Liver (tissue), 9 donors: Measurements from ENCODE around the gene INSM1. TPM values are rescaled to one million over a fixed set of nuclear protein-coding genes. Genes with fewer than 3 reads are reported as not detected.

ENCODE experiments used
- DNase-seq: peaks from one replicate; pipeline ENCODE4 v3.0.0-alpha.2; 2017; ENCODE audit warnings: low spot score
- H3K27ac ChIP-seq, 2 donors: one replicate each; pipeline ENCODE4 v1.7.0; 2013; ENCODE audit warnings: inconsistent platforms in 2 of 2, low read length in 2 of 2, control low read depth in 1 of 2, low read depth in 1 of 2, mild to moderate bottlenecking in 1 of 2
- H3K27me3 ChIP-seq, 4 donors: one replicate each; pipeline versions ENCODE4 v1.6.1 to v1.7.0; 2013; ENCODE audit warnings: low read length in 3 of 4, inconsistent platforms in 1 of 4, mild to moderate bottlenecking in 1 of 4, moderate library complexity in 1 of 4; ENCODE audit not compliant: control insufficient read depth in 4 of 4, insufficient read depth in 4 of 4
- H3K36me3 ChIP-seq, 4 donors: one replicate each; pipeline versions ENCODE4 v1.6.1 to v1.7.0; 2013; ENCODE audit warnings: low read length in 3 of 4, mild to moderate bottlenecking in 3 of 4, low read depth in 1 of 4, moderate library complexity in 1 of 4; ENCODE audit not compliant: control insufficient read depth in 4 of 4, insufficient read depth in 3 of 4
- H3K4me1 ChIP-seq, 4 donors: one replicate each; pipeline versions ENCODE4 v1.6.1 to v1.7.0; 2013; ENCODE audit warnings: low read length in 3 of 4, mild to moderate bottlenecking in 3 of 4, moderate library complexity in 1 of 4; ENCODE audit not compliant: control insufficient read depth in 4 of 4, insufficient read depth in 4 of 4
- H3K4me3 ChIP-seq, 3 donors: one replicate each; pipeline versions ENCODE4 v1.6.1 to v1.7.0; 2013; ENCODE audit warnings: low read length in 3 of 3, control low read depth in 1 of 3, low read depth in 1 of 3, mild to moderate bottlenecking in 1 of 3
- H3K9ac ChIP-seq, 2 donors: one replicate each; pipeline ENCODE4 v1.7.0; 2013; ENCODE audit warnings: low read length in 2 of 2, mild to moderate bottlenecking in 2 of 2, moderate library complexity in 2 of 2, control low read depth in 1 of 2, low read depth in 1 of 2
- H3K9me3 ChIP-seq, 4 donors: one replicate each; pipeline versions ENCODE4 v1.6.1 to v1.7.0; 2013; ENCODE audit warnings: low read length in 3 of 4; ENCODE audit not compliant: control insufficient read depth in 4 of 4
- EGR1 ChIP-seq, 2 donors: IDR thresholded peaks; 2 replicates each; pipeline ENCODE4 v1.6.1; 2016 to 2018; ENCODE audit warnings: antibody characterized with exemption in 2 of 2, low read depth in 2 of 2
- FOXA1 ChIP-seq: IDR thresholded peaks from 2 replicates; pipeline ENCODE4 v1.6.1; 2016; ENCODE audit warnings: antibody characterized with exemption
- GABPA ChIP-seq, 2 donors: IDR thresholded peaks in 1 of 2; conservative IDR thresholded peaks in 1 of 2; 2 replicates each; pipeline ENCODE4 v1.6.1; 2016; ENCODE audit warnings: antibody characterized with exemption in 2 of 2, mild to moderate bottlenecking in 1 of 2, moderate library complexity in 1 of 2
- HNF4A ChIP-seq, 2 donors: conservative IDR thresholded peaks; 2 replicates each; pipeline ENCODE4 v1.6.1; 2016; ENCODE audit warnings: antibody characterized with exemption in 2 of 2, mild to moderate bottlenecking in 2 of 2
- HNF4G ChIP-seq: IDR thresholded peaks from 2 replicates; pipeline ENCODE4 v1.6.1; 2016; ENCODE audit warnings: antibody characterized with exemption
- JUND ChIP-seq, 2 donors: IDR thresholded peaks; 2 replicates each; pipeline ENCODE4 v1.6.1; 2016; ENCODE audit warnings: antibody characterized with exemption in 2 of 2
- MAX ChIP-seq: IDR thresholded peaks from 2 replicates; pipeline ENCODE4 v1.6.1; 2016; ENCODE audit warnings: antibody characterized with exemption
- RAD21 ChIP-seq, 2 donors: IDR thresholded peaks; 2 replicates each; pipeline ENCODE4 v1.6.1; 2016; ENCODE audit warnings: antibody characterized with exemption in 2 of 2, mild to moderate bottlenecking in 2 of 2
- REST ChIP-seq: IDR thresholded peaks from 2 replicates; pipeline ENCODE4 v1.6.1; 2016; ENCODE audit warnings: antibody characterized with exemption, mild to moderate bottlenecking
- RXRA ChIP-seq, 2 donors: IDR thresholded peaks; 2 replicates each; pipeline ENCODE4 v1.6.1; 2017 to 2018; ENCODE audit warnings: antibody characterized with exemption in 2 of 2, mild to moderate bottlenecking in 1 of 2
- SP1 ChIP-seq: IDR thresholded peaks from 2 replicates; pipeline ENCODE4 v1.6.1; 2018; ENCODE audit warnings: antibody characterized with exemption, mild to moderate bottlenecking
- TAF1 ChIP-seq: conservative IDR thresholded peaks from 2 replicates; pipeline ENCODE4 v1.6.1; 2016; ENCODE audit warnings: antibody characterized with exemption, mild to moderate bottlenecking
- YY1 ChIP-seq: IDR thresholded peaks from 2 replicates; pipeline ENCODE4 v1.6.1; 2016; ENCODE audit warnings: antibody characterized with exemption, mild to moderate bottlenecking
- WGBS: extraction: QIAGEN DNeasy Blood & Tissue Kit; methylation state at CpG from one replicate; pipeline ENCODE4 v1.1.7; 2013; 5-methylcytosine and 5-hydroxymethylcytosine counted together
- polyA plus RNA-seq, 2 donors: library from polyadenylated mRNA; stranded (reverse) in 1 of 2; unstranded in 1 of 2; fragments of 200-250 nt in 1 of 2; fragments of >200 nt in 1 of 2; fragmentation: Nextera tagmentation in 1 of 2; extraction: Ambion mirVana in 1 of 2; gene quantifications; one replicate each; pipeline versions ENCODE4 v1.2.1 to v1.2.3, GENCODE V29; 2013 to 2015
- total RNA-seq, 2 donors: library from RNA; depleted of rRNA; stranded (reverse); fragments of >200 nt; gene quantifications; one replicate each; pipeline ENCODE4 v1.2.3, GENCODE V29; 2014
- TF ChIP-seq, protein P1 (sequence below): fragments of 150-350 bp; IDR thresholded peaks from 2 replicates; pipeline ENCODE4 v1.5.1; 2017; ENCODE audit warnings: improper control_type of control experiment, low read depth, low read length; ENCODE audit not compliant: missing input control
- TF ChIP-seq, protein P2 (sequence below): IDR thresholded peaks from 2 replicates; pipeline ENCODE4 v1.6.1; 2016; ENCODE audit warnings: antibody characterized with exemption
- TF ChIP-seq, protein P3 (sequence below): IDR thresholded peaks from 2 replicates; pipeline ENCODE4 v1.6.1; 2016; ENCODE audit warnings: antibody characterized with exemption
- donor health status: healthy.
- donor health status: healthy.
- donor health status: healthy.
- donor health status: healthy.
- donor health status: healthy.

The INSM1 gene
- total and polyA plus RNA-seq, 4 donors: not detected

GRCh38 chr20:20333866-20334265 lies 34.0 kb upstream of the INSM1 start:
- no peak for DNase-seq
- Histone ChIP-seq H3K27me3 (no peaks in the 10 kb centered on the region), H3K9me3 (peaks cover 0 to 3% (median 0%) of the 10 kb centered on the region in 4 donors), H3K27ac (no peak overlapping the region), H3K9ac (no peak overlapping the region), H3K4me1 (no peaks in the 10 kb centered on the region), H3K36me3 (no peaks in the 10 kb centered on the region), H3K4me3 (no peak overlapping the region)
- 76% methylated on average over 6 of the region's 6 CpGs for whole genome bisulfite sequencing
- TF ChIP-seq RAD21 (IDR thresholded peaks at IDR 0.05) (no peak), TAF1 (no peak), GABPA (IDR thresholded peaks at IDR 0.05 in 1 of 2, conservative IDR thresholded peaks at IDR 0.05 in 1 of 2) (no peak), JUND (IDR thresholded peaks at IDR 0.05) (no peak), MAX (no peak), REST (no peak), RXRA (IDR thresholded peaks at IDR 0.05) (no peak), SP1 (no peak), FOXA1 (no peak), EGR1 (IDR thresholded peaks at IDR 0.05; ENCODE audit: low read depth in 2 of 2) (no peak), HNF4A (conservative IDR thresholded peaks at IDR 0.05) (no peak), YY1 (no peak)
- TF ChIP-seq, protein P1, sequence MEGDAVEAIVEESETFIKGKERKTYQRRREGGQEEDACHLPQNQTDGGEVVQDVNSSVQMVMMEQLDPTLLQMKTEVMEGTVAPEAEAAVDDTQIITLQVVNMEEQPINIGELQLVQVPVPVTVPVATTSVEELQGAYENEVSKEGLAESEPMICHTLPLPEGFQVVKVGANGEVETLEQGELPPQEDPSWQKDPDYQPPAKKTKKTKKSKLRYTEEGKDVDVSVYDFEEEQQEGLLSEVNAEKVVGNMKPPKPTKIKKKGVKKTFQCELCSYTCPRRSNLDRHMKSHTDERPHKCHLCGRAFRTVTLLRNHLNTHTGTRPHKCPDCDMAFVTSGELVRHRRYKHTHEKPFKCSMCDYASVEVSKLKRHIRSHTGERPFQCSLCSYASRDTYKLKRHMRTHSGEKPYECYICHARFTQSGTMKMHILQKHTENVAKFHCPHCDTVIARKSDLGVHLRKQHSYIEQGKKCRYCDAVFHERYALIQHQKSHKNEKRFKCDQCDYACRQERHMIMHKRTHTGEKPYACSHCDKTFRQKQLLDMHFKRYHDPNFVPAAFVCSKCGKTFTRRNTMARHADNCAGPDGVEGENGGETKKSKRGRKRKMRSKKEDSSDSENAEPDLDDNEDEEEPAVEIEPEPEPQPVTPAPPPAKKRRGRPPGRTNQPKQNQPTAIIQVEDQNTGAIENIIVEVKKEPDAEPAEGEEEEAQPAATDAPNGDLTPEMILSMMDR: no peak
- TF ChIP-seq, protein P2, sequence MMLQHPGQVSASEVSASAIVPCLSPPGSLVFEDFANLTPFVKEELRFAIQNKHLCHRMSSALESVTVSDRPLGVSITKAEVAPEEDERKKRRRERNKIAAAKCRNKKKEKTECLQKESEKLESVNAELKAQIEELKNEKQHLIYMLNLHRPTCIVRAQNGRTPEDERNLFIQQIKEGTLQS: no peak
- TF ChIP-seq, protein P3, sequence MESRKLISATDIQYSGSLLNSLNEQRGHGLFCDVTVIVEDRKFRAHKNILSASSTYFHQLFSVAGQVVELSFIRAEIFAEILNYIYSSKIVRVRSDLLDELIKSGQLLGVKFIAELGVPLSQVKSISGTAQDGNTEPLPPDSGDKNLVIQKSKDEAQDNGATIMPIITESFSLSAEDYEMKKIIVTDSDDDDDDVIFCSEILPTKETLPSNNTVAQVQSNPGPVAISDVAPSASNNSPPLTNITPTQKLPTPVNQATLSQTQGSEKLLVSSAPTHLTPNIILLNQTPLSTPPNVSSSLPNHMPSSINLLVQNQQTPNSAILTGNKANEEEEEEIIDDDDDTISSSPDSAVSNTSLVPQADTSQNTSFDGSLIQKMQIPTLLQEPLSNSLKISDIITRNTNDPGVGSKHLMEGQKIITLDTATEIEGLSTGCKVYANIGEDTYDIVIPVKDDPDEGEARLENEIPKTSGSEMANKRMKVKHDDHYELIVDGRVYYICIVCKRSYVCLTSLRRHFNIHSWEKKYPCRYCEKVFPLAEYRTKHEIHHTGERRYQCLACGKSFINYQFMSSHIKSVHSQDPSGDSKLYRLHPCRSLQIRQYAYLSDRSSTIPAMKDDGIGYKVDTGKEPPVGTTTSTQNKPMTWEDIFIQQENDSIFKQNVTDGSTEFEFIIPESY: no peak

DNA sequence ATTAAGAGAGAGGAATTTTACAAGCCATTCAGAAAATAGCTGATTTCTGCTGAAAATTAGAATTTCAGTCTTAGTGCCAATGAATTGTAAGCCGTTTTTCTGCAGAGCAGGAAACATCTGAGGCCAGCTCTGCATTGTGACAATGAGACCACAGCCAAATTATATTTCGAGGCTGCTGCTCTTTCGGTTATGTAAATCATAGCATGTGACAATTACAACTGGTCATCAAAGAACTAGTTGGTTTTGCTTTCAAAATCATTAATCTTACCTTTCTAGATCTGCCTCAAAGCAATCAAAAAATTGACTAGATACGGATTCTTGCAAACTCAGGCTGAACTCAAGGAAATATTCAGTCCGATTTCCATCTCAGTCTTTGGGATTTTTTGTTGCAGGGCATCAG lies 33.4 kb upstream of the INSM1 start:
- H3K4me3 ChIP-seq: no peak overlapping the region
- no peak for DNase-seq
- no peaks in the 10 kb centered on the region for H3K27me3 ChIP-seq
- 55% methylated on average over 5 of the region's 5 CpGs for WGBS
- no peak overlapping the region for H3K27ac ChIP-seq
- H3K9me3 ChIP-seq: peaks cover 0 to 3% (median 0%) of the 10 kb centered on the region in 4 donors
- H3K4me1 ChIP-seq: no peaks in the 10 kb centered on the region
- TF ChIP-seq, protein P3: no peak
- no peak for TF ChIP-seq HNF4A (conservative IDR thresholded peaks at IDR 0.05)
- TF ChIP-seq RAD21 (IDR thresholded peaks at IDR 0.05): no peak
- TF ChIP-seq, protein P2: no peak
- TF ChIP-seq HNF4G: no peak
- TF ChIP-seq GABPA (IDR thresholded peaks at IDR 0.05 in 1 of 2, conservative IDR thresholded peaks at IDR 0.05 in 1 of 2): no peak
- TF ChIP-seq REST: no peak
- H3K9ac ChIP-seq: no peak overlapping the region
- no peaks in the 10 kb centered on the region for H3K36me3 ChIP-seq
